Stimulated activated CD8-positive, alpha-beta memory T cell treated with anti-CD3 and anti-CD28 coated beads, Interleukin-7, amount 100 ng/mL, for 4 hours (primary cell): ENCODE results near the gene ITGB8.

Experiments
- DNase-seq, 2 donors: peaks; one replicate each; pipeline ENCODE4 v3.0.0-alpha.2; 2020; ENCODE audit warnings: low read depth in 2 of 2

Gene ITGB8

DNA sequence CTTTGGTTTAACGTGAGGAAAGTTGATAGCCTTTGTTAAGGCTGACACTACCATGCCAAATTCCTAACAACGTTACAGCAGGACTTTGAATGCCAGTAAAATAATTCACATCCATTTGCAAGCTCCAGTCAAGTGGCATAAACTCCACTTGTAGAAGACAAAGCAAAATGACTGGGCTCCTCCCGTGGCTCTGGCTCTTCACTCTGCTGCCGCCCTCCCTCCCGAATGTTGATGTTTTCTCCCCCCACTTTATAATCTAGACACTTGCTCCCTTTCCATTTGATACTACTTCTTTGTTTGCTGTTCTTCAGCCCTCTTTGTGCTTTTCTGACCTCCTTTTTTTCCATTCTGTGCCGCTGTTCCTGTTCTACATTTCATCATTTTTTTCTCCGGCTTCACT lies 22.8 kb upstream of the ITGB8 start:
- no peak for DNase-seq

DNA sequence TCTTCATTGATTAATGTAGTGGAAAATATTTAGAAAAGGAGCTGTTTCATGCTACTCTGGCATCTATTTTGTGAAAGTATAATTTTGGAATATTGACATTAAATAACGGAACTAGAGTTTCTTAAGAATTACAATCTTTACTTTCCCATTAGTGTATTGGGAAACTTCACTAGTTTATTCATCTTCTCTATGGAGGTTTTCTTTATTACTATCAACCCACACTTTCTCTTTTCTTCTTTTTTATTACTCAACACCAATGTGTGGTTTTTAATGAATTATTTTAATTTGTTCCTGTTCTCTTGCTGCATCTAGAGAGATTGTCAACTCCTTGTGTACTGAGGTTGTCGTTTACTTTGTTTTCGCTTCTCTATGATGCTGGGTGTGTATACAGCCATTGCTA lies 20.4 kb upstream of the ITGB8 start:
- no peak for DNase-seq

DNA sequence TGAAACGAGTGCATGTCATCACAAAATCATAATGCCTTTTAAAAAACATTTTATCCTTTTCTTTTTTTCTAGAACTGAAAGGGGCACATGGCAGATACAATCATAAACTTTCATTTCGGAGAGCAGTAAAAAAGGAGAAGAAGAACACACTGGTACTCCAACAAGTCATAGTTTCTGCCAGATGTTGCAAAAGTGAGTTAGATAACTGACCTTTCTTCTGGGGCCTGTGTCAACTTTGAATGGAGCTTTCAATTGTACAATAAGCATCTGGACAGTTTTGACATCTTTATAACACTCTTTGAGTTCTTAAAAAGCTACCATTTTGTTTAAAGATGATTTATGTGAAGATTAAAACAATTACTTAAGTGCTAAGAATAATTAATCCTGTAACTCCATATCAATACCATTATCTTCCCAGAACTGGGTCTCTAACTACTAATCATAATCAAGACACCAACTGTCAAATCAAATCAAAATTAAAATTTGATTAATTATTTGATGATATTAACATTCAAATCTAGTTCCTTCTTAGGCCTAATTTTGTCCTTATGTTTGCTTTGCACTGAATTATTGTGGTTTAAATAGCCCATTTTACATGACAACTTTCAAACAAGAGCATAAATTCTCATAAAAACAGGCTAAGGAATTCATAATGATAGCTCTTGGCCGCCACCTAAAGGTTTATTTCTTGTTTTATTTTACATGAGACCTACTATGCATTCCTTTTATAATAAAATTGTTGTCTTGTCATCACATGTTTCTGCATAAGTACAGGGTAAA lies 19.5 kb upstream of the ITGB8 start:
- DNase-seq = no peak

DNA sequence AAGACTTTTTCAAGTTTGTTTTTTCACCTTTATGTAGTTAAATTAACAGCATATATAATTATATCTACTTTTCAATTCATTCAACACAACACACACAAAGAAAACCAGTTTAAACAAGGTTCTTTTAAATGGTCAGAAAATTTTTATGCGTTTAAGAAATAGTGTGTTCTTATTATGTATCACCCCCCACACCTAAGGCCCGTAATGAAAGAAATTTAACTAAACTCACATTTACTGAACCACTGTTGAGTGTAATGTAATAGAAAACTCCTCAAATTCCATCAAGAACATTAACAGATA lies 19.0 kb upstream of the ITGB8 start:
- no peak for DNase-seq

DNA sequence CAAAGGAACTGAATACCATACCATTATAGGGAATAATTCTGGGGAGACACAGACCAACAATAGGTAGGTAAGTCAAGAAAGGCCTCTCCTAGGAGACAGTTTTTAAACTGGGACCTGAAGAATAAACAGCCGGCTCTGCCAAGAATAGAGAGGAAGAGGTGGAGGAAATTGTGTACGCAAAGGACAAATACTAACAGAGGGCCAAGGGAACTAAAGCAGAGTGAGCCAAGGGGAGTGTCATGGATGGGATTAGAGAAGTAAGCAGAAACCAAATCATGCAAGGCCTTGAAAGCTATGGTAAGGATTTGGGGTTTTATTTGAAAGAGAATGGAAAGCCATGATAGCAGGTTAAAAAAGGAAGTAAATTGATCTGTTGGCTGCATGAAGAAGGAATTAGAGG lies 18.1 kb upstream of the ITGB8 start:
- DNase-seq = no peak

DNA sequence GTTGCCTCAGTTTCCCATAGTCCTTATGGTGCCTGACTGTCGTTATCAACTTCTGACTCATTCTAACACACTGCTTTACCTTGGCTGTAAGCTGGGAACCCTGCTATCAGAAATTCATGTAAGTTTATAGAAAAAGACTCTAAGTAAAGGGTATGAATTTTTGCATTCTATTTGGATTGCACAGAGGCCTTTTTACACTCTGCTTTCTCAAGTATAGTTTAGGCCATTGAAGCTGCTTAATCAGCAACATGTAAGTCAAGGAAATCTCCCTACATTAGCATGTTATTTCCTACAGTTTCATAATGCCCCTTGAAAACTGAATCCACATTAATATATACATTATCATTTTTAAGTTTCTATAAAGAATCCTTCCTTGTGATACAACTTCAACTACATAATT lies 17.1 kb upstream of the ITGB8 start:
- DNase-seq = no peak

DNA sequence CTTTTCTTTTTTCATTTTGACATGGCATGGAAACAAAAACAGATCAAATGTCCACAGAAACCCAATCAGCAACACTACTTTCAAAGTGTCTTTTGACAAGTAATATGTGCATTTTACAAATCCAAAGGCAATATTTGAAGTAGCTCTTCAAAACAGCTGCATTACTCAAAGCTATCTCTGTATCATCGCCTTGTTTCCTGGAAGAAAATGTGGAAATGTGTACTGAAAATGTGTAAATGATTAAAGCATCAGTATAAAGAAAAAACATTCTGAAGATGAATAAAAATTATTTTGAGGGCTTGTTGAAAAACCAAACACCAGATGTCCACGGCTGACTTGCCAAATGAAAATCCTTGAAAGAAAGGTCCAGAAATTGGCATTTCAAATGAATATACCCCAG lies 16.5 kb upstream of the ITGB8 start:
- DNase-seq = no peak

DNA sequence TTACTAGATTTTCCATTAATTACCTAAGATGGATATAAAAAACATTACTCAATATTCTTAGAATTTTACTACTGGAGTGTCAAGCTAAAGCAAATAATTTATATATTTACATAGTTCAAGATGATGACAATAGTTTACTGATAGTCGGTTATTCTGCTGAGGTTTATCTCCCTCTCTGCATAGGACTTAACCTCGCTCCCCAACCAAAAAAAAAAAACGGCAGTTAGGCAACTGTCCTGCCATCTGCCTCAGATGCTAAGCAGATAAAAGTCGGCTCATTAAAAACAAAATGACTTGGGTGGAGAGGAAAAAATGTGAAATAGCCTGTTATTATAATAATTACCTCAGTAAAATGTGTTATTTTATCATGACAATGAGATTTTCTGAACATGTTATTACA lies 14.0 kb upstream of the ITGB8 start:
- DNase-seq = no peak

DNA sequence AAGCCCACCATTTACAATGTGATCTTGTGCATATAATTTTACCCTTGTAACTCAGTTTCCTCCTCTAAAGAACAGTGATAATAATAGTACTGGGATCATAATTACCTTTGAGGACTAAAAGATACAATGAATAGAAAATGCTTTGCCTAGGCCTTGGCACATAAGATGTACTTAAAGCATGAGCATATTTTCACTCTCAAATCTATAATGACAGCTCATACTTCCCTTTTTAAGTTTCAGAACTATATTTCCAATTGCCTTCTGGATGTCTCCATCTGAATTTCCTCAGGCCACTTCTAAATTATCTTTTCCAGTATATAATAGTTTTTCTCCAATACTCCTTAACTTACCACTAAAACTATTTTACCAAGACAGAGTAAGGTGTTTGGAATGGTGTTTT lies 13.3 kb upstream of the ITGB8 start:
- no peak for DNase-seq

DNA sequence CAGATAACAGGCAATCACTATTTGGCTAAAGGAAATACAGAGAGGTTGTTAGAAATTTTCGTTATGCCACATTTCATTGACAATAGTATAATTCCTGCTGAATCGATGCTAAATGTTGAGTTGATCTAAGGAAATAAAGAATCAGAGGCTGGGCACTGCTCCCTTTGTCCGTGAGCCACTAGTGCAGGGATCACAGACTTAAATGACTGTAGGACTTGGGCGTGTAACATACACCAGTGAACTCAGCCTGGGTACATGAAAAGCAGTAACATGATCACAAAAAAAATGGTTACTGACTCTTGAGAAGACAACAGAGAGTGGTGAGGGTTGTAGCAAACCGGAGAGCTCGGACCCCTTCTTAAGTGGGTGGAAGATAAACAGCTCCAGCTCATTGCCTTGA lies 11.8 kb upstream of the ITGB8 start:
- DNase-seq = no peak

DNA sequence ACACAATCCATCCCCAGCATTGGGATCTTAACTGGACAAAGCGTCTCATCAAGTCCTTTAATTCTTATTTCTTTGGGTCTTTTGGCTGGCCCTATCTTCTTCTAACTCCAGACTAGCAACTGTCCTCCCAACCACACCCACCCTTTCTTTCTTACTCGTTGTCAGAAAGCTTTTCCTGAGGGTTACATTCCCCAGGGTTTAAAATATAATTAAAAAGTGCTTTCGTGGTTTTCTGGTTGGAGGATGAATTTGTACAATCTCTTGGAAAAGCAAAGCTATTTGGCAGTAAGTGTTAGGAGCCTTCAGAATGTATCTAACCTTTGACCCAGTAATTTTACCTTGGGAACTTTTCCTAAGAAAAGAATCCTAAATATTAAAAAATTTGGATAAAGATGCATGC lies 10.4 kb upstream of the ITGB8 start:
- DNase-seq = no peak

DNA sequence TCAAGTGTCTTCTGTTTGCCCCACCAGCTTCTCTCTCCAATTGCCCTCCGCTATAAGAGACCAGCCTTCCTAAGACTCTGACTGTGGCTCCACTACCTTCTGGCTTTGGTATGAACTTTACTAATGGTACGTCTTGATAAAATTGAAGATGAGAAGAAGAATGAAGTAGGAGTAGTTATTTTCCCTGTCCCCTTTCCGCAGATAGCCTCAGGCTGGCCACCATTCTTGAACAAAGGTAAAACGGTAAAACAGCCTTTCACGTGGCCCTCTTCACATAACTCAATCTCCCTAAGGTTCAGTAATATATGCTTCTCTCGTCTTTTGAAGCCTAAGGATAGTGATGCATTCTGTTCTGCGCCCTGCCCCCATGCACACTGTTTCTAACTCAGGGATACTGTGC lies 9.9 kb upstream of the ITGB8 start:
- DNase-seq = no peak

DNA sequence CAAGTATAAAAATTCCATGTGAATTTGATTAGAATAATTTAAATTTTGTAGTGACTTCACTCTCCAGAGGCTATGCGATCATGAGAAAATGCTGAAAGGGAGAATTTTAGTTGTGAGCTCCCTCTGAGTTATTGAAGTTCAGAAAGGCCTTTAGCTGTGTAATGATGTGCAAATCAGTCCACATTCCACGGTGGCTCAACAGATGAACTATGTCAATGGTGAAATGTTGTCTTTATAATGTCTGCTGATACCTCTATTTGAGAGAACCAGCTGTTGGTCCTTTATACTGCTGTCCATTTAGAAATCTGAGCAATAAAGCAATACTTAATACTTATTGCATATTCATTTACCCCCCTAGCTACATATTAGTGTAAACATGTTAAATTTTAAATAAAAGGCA lies 7.1 kb upstream of the ITGB8 start:
- no peak for DNase-seq

DNA sequence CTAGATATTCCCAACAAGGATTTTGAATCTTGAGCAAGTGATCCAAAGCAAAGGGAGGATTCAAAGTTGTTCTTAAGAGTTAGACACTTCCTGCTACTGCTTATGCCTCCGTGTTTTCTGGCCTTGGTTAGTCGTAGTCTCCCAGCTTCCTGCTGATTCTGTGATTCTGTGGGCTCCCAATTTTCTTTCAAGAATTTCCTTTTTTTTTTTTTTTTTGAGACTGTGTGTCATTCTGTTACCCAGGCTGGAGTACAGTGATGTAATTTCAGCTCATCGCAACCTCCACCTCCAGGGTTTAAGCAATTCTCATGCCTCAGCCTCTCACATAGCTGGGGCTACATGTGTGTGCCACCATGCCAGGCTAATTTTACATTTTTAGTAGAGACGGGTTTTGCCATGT lies 4.4 kb upstream of the ITGB8 start:
- DNase-seq = no peak

DNA sequence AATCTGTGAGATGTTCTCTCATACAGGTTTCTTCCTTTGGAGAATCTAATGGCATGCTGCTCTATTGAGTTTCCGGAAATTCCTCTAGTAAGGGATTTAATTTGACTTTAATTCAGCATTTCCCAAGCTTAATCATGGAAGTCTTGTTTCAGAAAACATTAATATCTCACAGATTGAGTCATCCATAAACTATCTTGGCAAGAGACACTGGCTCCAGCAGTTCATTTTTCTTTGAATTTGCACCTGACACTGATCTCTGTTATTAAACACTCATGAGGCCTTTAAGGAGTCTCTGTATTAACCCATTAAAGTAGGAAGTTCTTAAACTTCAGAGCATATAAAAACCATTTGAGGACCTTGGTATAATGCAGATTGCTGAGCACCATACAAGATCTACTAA lies 3.6 kb upstream of the ITGB8 start:
- DNase-seq = no peak

DNA sequence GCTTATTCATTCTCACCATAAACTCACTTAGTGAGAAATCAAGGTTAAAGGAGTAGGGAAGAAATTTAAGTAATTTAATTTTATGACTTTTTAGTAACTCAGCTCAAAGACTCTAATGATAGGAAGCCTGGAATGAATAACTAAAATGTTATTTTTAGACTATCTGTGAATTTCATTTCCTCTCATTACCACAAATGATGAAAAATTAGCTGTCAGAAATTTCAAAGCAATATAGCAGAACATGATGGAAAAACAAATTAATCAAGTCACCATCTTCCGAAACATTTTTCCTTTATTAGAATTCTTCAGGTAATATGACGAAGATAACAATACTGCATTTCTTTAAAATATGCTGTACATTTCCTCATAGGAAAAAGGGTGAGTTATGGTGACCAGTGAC lies 2.7 kb upstream of the ITGB8 start:
- no peak for DNase-seq

DNA sequence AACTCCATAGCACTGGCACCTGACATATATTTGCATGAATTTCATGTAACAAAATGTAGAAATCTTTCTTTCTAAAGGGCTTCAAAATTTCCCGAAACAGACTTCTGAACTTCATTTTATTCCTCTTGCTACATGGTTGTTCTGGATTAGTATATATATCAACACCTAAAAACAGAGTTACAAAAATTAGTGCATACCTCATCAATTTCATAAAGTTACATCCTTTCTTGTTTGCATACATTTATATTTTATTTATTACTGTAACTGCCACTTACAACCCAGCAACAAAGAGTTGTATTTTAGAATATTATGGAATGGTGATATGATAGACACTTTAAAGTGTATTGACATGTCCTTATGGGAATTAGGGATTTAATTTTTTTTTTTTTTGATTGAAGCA lies 2.0 kb upstream of the ITGB8 start:
- no peak for DNase-seq

DNA sequence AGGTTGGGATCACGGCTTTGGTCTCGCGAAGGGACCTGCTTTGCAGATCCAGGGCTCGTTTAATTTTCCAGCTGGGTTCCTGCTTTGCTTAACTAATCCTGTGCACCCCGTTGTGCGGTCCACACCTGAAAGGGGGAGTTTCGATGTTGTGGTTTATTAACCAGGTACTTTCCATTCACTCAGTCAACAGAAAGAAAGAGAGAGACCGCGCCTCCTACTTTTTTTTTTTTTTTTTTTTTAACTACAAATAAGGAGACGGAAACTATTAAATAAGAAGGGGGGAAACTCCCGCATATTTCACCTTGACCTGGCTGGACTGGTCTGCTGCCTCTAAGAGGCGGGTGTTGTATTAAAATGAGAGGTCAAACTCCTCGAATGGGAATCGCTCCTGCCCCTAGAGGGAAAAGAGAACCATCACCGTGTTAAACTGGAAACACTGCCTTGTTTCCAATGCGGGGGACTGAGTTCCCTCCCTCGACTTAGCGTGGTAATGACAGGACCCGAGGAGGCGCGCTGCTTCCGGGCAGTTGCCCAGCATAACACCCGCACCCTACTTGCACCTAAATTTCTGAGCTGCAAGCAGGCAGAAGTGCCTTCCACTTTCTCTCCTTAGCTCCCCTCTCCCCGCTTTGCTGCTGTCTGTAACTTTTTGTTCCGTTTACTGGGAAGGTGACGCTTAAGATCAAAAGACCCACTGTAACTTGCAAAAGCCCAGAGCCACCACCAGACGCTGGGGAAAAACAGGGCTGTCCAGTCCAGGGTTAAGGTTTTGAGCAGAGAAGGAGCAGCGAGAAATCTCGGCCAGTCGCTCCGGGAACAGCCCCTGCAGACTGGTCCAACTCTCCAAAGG lies 1.1 kb upstream of the ITGB8 start:
- DNase-seq = no peak

DNA sequence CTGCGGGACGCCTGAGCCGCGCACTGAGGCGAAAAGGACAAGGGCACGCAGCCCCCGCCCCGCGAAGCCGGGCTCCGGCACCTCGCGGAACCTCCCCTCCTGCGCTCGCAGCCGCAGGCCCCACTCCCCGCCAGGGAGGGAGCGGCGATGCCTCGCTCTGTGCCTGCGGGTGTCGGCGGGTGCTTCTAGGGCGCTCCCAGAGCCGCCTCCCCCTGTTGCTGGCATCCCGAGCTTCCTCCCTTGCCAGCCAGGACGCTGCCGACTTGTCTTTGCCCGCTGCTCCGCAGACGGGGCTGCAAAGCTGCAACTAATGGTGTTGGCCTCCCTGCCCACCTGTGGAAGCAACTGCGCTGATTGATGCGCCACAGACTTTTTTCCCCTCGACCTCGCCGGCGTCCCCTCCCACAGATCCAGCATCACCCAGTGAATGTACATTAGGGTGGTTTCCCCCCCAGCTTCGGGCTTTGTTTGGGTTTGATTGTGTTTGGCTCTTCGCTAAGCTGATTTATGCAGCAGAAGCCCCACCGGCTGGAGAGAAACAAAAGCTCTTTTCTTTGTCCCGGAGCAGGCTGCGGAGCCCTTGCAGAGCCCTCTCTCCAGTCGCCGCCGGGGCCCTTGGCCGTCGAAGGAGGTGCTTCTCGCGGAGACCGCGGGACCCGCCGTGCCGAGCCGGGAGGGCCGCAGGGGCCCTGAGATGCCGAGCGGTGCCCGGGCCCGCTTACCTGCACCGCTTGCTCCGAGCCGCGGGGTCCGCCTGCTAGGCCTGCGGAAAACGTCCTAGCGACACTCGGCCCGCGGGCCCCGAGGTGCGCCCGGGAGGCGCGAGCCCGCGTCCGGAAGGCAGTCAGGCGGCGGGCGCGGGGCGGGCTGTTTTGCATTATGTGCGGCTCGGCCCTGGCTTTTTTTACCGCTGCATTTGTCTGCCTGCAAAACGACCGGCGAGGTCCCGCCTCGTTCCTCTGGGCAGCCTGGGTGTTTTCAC lies 519 bp downstream of the ITGB8 start:
- DNase-seq = no peak

DNA sequence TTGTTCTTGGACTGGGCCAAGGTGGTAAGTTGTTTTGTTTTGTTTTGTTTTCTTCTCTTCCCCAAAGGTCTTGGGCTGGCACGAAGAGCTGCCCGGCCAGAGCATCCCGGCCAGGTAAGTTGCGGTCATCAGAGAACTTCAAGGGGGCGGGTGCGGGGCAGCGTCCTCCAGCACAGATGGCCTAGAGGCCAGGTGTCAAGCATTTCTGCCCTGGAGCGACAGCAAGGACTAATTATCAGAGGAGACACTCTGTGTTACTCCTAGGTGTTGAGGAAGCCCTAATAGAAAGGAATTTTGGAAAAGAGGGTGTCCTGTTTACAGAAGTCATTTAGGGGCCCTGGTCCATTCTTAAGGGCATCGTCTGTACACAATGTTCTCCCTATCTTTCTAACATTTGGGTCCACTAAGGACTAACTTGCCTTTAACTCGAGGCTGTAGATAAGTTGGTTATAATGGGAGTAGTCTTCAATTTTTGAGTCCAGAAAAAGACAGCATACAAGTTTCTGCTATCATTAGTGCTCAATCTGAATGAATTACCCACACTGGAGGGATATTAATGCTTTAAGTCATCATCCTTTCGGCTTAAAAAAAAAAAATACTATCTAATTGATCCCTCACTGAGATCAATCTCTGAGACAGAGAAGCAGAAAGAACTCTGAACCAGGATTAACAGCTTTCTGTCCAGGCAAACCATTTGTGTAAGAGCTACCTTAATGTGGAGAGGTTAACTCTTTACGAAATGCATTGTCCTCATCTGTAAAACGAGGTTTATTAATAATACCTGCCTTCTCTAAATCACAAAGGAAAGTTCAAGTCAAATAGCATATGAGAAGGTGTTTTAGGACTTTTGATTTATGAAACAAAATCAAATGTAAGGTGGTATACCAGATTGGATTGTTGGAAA lies 1.5 kb downstream of the ITGB8 start:
- DNase-seq = no peak

DNA sequence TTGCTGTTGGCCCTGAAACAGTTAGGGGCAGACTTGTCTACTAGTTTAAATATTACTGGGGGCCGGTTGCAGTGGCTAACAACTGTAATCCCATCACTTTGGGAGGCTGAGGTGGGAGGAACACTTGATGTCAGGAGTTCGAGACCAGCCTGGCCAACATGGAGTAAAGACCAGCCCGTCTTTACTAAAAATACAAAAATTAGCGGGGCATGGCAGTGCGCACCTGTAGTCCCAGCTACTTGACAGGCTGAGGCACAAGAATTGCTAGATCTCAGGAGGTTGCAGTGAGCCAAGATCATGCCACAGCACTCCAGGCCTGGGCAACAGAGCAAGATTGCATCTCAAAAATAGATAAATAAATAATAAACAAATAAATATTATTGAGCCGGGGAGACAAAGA lies 7.6 kb downstream of the ITGB8 start:
- DNase-seq = no peak
